GM12801 (cell line): Measurements from ENCODE around the gene FAM89B.

Experiments
- TF ChIP-seq, protein P1 (sequence below): IDR thresholded peaks from one replicate; pipeline ENCODE4 v1.5.1; 2011; ENCODE audit warnings: control low read depth; ENCODE audit not compliant: insufficient read length; ENCODE audit errors: extremely low read depth

The FAM89B gene

DNA sequence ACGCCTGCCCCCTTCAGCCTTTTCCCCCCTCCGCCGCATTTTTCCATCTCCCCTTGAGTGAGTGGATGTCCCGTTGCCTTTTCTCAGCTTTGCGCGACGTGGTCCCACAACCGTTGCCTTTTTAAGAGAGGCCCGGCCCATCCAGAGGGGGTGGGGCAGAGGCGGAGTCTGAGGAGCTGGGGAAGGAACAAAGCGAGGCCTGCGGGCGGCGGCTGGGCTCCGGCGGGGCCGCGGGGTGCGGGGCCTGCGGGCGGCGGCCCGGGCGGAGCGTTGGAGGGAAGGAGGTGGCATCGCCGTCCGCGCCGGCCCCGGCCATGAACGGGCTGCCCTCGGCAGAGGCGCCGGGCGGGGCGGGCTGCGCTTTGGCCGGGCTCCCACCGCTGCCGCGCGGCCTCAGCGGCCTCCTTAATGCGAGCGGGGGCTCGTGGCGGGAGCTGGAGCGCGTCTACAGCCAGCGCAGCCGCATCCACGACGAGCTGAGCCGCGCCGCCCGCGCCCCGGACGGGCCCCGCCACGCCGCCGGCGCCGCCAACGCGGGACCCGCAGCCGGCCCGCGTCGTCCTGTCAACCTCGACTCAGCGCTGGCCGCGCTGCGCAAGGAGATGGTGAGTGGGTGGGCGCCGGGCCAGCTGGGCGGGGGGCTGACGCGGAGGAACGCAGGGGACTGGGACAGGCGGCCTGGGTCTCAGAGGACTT, at the start of gene FAM89B:
TSS of gene FAM89B (plus strand) at position 183 of the 696 bp plus-strand sequence. CDS start at position 315, 132 bp downstream.
- TF ChIP-seq, protein P1, sequence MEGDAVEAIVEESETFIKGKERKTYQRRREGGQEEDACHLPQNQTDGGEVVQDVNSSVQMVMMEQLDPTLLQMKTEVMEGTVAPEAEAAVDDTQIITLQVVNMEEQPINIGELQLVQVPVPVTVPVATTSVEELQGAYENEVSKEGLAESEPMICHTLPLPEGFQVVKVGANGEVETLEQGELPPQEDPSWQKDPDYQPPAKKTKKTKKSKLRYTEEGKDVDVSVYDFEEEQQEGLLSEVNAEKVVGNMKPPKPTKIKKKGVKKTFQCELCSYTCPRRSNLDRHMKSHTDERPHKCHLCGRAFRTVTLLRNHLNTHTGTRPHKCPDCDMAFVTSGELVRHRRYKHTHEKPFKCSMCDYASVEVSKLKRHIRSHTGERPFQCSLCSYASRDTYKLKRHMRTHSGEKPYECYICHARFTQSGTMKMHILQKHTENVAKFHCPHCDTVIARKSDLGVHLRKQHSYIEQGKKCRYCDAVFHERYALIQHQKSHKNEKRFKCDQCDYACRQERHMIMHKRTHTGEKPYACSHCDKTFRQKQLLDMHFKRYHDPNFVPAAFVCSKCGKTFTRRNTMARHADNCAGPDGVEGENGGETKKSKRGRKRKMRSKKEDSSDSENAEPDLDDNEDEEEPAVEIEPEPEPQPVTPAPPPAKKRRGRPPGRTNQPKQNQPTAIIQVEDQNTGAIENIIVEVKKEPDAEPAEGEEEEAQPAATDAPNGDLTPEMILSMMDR = no peak

DNA sequence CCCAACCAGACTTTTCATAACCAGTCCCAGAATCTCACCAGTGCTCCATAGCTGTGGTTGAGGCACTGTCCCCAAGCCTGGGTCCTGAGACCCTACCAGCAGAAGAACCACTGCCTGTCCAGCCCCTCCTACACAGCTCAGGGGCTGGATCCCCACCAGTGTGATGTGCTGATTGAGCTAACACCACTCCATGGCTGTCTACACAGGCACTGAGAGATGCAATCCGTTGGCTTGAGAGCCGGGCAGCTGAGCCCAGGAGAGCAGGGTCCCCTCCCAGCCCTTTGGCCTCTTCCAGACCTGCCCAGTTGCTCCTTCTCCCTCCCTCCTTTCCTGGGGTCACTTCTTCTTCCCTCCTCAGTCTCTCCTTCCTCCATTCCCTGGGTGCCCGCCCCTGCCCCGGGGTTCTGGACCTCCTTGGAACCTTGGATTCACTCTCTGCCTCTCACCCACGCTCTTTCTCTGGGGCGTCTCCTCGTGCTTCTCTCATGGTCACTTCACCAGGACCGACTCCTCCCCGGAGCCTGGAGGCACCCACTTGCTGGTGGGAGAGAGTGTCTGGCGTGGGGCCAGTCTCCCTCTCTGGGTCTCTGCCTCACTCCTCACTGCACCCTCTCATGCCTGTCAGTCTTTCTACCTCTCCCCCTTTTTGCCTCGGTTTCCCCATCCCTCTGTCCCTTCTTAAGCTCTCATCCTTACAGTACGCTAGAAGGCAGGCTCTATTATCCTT, 48.2 kb upstream of the FAM89B start:
- TF ChIP-seq, protein P1 = no peak

DNA sequence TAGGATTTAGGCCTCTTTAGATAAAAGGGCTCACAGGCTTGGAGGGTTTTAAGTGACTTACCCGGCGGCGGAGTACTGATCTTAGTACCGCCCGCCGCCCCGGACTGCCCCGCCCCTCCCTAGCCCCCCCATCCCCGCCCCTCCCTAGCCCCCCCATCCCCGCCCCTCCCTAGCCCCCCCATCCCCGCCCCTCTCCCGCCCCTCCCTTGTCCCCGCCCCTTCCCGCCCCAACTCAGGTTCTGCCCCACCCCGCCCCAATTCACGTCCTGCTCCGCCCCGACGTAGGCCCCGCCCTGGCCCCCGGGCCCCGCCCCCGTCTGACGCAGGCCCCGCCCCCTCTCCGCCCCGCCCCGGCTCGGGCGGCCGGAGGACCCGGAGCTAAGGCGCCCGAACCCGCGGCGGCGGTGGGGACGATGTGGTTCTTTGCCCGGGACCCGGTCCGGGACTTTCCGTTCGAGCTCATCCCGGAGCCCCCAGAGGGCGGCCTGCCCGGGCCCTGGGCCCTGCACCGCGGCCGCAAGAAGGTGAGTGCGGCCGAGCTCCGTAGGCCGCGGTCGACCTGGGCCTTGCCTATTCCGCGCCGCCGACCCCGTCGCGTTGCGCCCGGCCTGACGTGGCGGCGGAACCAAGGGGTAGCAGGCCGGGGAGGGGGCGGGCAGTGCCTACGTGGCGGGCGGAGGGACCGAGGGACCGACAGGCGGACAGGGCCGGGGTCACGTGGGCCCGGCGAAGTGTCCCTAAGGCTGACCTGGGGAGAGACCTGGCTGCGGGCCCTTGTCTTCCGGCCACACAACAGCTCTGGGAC, 47.4 kb upstream of the FAM89B start, which contains the start of gene SCYL1:
TSS of gene SCYL1 (plus strand) at position 343 of the 805 bp plus-strand sequence. CDS start at position 414, 71 bp downstream.
- TF ChIP-seq, protein P1 = no peak

DNA sequence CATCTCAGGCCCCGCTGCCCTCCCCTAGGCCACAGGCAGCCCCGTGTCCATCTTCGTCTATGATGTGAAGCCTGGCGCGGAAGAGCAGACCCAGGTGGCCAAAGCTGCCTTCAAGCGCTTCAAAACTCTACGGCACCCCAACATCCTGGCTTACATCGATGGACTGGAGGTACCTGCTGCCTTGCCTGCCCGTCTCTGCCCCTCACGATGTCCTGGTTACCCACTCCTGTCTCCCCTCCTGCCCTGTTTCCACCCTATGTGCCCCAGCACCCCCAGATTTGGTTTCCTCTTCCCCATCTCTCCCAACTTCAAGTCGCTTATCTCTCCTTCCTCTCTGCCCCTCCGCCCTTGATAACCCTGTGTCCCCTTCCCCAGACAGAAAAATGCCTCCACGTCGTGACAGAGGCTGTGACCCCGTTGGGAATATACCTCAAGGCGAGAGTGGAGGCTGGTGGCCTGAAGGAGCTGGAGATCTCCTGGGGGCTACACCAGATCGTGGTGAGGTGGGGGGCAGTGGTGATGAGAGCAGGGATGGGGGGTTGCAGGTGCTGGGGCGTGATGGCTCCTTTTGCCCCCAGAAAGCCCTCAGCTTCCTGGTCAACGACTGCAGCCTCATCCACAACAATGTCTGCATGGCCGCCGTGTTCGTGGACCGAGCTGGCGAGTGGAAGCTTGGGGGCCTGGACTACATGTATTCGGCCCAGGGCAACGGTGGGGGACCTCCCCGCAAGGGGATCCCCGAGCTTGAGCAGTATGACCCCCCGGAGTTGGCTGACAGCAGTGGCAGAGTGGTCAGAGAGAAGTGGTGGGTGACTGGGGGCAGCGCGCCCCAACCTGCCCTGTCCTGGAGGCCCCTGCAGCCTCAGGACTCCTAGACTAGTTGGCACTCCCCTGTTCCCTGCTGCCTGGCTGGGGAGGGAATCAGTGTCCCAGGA, 46.5 kb upstream of the FAM89B start:
- TF ChIP-seq, protein P1 = no peak

DNA sequence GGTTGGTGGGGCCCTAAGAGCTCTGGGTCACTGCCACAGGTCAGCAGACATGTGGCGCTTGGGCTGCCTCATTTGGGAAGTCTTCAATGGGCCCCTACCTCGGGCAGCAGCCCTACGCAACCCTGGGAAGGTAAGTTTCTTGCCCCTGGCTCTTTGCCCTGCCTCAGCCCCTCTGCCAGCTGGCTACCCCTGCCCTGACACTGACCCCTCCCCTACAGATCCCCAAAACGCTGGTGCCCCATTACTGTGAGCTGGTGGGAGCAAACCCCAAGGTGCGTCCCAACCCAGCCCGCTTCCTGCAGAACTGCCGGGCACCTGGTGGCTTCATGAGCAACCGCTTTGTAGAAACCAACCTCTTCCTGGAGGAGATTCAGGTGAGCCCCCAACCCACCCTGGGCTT, 45.6 kb upstream of the FAM89B start:
- TF ChIP-seq, protein P1 = no peak

DNA sequence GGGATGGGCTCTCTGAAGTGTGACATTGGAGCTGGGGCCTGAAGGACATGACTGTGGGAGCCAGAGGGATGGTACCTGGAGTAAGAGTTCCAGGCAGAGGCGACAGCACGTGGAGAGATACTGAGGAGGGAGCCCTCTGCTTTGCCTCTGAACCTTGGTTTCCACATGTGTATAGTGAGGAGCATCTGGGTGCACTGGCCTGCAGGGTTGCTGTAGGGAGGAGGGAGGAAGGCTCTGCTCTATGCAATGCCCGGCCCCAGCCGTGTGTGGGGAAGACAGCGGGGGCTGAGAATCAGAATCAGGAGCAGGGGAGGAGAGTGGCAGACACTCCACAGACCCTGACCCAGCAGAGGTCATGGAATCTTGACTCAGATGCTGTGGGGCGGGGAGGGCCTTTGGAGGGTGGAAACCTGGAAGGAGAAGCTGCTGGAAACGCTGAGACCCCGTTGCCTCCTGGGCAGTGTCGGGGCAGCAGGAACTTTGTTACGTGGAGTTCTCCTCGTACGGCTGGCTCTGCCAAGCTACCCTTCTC, 43.5 kb upstream of the FAM89B start:
- TF ChIP-seq, protein P1 = no peak
